Neural progenitor cell (in vitro differentiated cells): Measurements from ENCODE around the gene POTEG. TPM values are rescaled to one million over a fixed set of nuclear protein-coding genes. Genes with fewer than 3 reads are reported as not detected.
"Not testable (repeated sequence)": the region's sequence is repeated elsewhere in the genome, so short reads cannot be mapped to it uniquely, and the experiment has no call there.

Experiments used
- DNase-seq: peaks from one replicate; pipeline ENCODE4 v3.0.0-alpha.2; 2016; ENCODE audit warnings: low spot score
- H2AFZ ChIP-seq: fragments of 200-600 bp; sonication (generic); replicated peaks from 2 replicates; pipeline ENCODE4 v1.6.1; 2016; ENCODE audit warnings: antibody characterized with exemption
- H3F3A ChIP-seq: fragments of 200-600 bp; sonication (generic); 2 replicates; pipeline ENCODE4 v1.6.1; 2016; ENCODE audit warnings: antibody characterized with exemption, low read depth
- H3K27ac ChIP-seq: fragments of 200-600 bp; sonication (generic); 2 replicates; pipeline ENCODE4 v1.5.1; 2016; ENCODE audit warnings: mild to moderate bottlenecking
- H3K27me3 ChIP-seq: fragments of 200-600 bp; sonication (generic); 2 replicates; pipeline ENCODE4 v1.6.1; 2016; ENCODE audit warnings: mild to moderate bottlenecking, moderate library complexity
- H3K36me3 ChIP-seq: fragments of 200-600 bp; sonication (generic); 2 replicates; pipeline ENCODE4 v1.5.1; 2016
- H3K4me1 ChIP-seq: fragments of 200-600 bp; sonication (generic); 2 replicates; pipeline ENCODE4 v1.6.1; 2016; ENCODE audit warnings: mixed run types
- H3K4me2 ChIP-seq: fragments of 200-600 bp; sonication (generic); 2 replicates; pipeline ENCODE4 v1.6.1; 2016
- H3K4me3 ChIP-seq: fragments of 200-600 bp; sonication (generic); 2 replicates; pipeline ENCODE4 v1.5.1; 2016
- H3K79me2 ChIP-seq: fragments of 200-600 bp; sonication (generic); 2 replicates; pipeline ENCODE4 v1.6.1; 2016; ENCODE audit warnings: low read depth
- H3K9ac ChIP-seq: fragments of 200-600 bp; sonication (generic); 2 replicates; pipeline ENCODE4 v1.6.1; 2016
- H3K9me3 ChIP-seq: fragments of 200-600 bp; sonication (generic); 2 replicates; pipeline ENCODE4 v1.5.1; 2016; ENCODE audit warnings: low read depth
- H4K20me1 ChIP-seq: fragments of 200-600 bp; sonication (generic); 2 replicates; pipeline ENCODE4 v1.6.1; 2016; ENCODE audit warnings: low read depth
- H3K27ac Mint-ChIP-seq: 3 replicates; pipeline ENCODE4 v1.8.0; 2021; ENCODE audit warnings: mixed read lengths
- H3K27me3 Mint-ChIP-seq: 2 replicates; pipeline ENCODE4 v1.8.0; 2022; ENCODE audit warnings: low read depth, mild to moderate bottlenecking, inconsistent platforms, moderate library complexity, mixed read lengths; ENCODE audit not compliant: insufficient read depth
- H3K36me3 Mint-ChIP-seq: 3 replicates; pipeline ENCODE4 v1.8.0; 2021; ENCODE audit warnings: mixed read lengths
- H3K4me1 Mint-ChIP-seq: 3 replicates; pipeline ENCODE4 v1.8.0; 2021; ENCODE audit warnings: mixed read lengths
- H3K4me3 Mint-ChIP-seq: 3 replicates; pipeline ENCODE4 v1.8.0; 2021; ENCODE audit warnings: mild to moderate bottlenecking, moderate library complexity, mixed read lengths
- H3K9me3 Mint-ChIP-seq: 3 replicates; pipeline ENCODE4 v1.8.0; 2020; ENCODE audit warnings: mixed read lengths
- small RNA-seq: library from RNA; depleted of rRNA; stranded (forward); fragments of <200 nt; gene quantifications from one replicate; pipeline ENCODE3, GENCODE V24; 2015
- total RNA-seq: library from RNA; depleted of rRNA; stranded (reverse); fragments of >200 nt; gene quantifications from 2 replicates; pipeline ENCODE4 v1.2.3, GENCODE V29; 2015; ENCODE audit warnings: low replicate concordance

Gene POTEG
- total RNA-seq, 1 donor from 2014 or later = not detected

DNA sequence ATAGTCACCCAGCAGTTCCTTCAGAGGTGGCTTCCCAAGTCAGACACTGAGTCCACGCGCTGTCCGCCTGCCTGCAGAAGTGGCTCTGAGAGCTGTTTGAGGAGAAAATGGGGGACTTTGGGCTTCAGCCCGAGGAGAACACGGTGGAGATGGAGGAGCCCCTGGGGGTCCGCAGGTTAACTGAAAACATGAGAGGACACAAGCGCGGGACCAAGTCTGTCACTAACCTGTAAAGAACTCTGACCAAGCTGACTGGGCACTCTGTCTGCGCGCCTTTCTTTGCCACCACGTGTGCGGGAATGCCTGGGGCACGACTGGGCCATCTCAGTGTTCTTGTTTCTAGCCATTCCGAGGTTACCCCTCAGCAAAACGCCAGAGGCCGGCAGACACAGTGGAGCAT lies 62.4 kb downstream of the POTEG start:
- not testable (repeated sequence) for H3F3A ChIP-seq, H3K9me3 Mint-ChIP-seq, H3K27me3 Mint-ChIP-seq, H3K79me2 ChIP-seq, H3K36me3 ChIP-seq, H3K4me2 ChIP-seq, H3K9ac ChIP-seq, DNase-seq, H3K27ac ChIP-seq, H4K20me1 ChIP-seq, H3K4me3 ChIP-seq, H3K4me1 ChIP-seq, H3K36me3 Mint-ChIP-seq, H2AFZ ChIP-seq, H3K4me3 Mint-ChIP-seq, H3K4me1 Mint-ChIP-seq, H3K27me3 ChIP-seq, H3K27ac Mint-ChIP-seq, H3K9me3 ChIP-seq

DNA sequence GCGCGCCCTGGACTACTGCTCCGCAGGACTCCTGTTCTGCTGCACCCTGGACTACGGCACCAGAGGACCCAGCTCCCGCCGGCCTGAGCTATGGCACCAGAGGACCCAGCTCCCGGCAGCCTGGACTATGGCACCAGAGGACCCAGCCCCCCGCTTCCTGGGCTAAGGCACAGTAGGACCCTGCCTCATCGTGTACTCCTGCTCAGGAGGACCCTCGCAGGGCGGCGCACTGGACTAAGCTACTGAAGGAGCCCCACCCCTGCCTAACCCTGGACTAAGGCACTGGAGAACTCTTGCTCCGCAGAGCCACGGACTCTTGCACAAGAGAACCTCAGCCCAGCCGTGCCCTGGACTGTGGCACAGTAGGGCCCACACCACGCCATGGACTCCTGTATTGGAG lies 71.3 kb downstream of the POTEG start:
- not testable (repeated sequence) for H3K9me3 Mint-ChIP-seq, H3K9me3 ChIP-seq, H3K27me3 ChIP-seq, H3K27me3 Mint-ChIP-seq, H4K20me1 ChIP-seq, H3K36me3 Mint-ChIP-seq, DNase-seq, H3K4me3 ChIP-seq, H3F3A ChIP-seq, H3K4me2 ChIP-seq, H3K79me2 ChIP-seq, H3K36me3 ChIP-seq, H2AFZ ChIP-seq, H3K27ac Mint-ChIP-seq, H3K4me3 Mint-ChIP-seq, H3K4me1 Mint-ChIP-seq, H3K27ac ChIP-seq, H3K4me1 ChIP-seq, H3K9ac ChIP-seq

DNA sequence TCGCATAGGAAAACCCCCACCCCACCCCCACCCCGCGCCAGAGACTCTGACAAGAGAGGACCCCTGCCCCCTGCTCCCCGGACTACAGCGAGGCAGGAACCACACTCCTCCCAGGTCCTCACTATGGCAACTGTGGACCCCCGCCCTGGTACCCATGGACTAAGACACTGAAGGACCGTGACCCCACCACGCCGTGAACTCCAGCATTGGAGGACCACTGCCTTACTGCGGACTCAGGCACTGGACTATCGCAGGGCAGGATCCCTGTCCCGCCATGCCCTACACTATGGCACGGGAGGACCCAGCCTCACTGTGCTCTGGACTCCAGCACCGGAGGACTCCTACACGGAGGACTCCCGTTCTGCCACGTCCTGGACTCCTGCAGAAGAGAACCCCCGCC lies 71.8 kb downstream of the POTEG start:
- not testable (repeated sequence) for H4K20me1 ChIP-seq, H3K9me3 ChIP-seq, H3K27me3 Mint-ChIP-seq, H3K9ac ChIP-seq, DNase-seq, H3K27me3 ChIP-seq, H3K4me3 Mint-ChIP-seq, H3K79me2 ChIP-seq, H3K4me3 ChIP-seq, H3K4me1 Mint-ChIP-seq, H3K9me3 Mint-ChIP-seq, H2AFZ ChIP-seq, H3K36me3 Mint-ChIP-seq, H3K4me1 ChIP-seq, H3K27ac Mint-ChIP-seq, H3K4me2 ChIP-seq, H3K27ac ChIP-seq, H3F3A ChIP-seq, H3K36me3 ChIP-seq

DNA sequence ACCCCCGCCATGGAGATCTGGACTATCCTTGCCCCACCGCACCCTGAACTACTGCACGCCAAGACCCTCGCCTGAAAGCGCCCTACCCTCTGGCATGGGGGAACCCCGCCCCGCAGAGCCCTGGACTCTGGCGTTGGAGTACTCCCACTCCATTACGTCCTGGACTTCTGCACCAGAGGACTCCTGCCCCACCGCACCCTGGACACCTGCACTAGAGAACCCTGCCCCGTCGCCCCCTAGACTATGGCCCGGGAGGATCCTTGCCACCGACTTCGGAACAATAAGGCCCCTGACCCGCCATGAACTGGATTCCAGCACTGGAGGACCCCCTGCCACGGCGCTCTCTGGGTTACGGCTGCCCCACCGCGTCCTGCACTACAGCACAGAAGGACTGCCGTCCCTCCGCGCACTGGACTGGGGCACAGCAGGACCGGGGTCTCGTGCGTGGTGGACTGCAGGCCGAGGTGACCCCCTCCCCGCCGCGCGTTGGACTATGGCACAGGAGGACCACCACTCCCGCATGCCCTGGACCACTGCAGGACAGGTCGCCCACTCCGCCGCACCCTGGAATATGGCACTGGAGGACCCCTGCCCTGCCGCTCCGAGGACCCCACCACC lies 72.4 kb downstream of the POTEG start:
- H3K4me3 ChIP-seq, H2AFZ ChIP-seq, H3K27ac Mint-ChIP-seq, H3K4me2 ChIP-seq, H3K9me3 ChIP-seq, H3K36me3 Mint-ChIP-seq, H3K4me1 ChIP-seq, H4K20me1 ChIP-seq, H3K9ac ChIP-seq, H3K4me1 Mint-ChIP-seq, H3K79me2 ChIP-seq, H3K4me3 Mint-ChIP-seq, H3K27ac ChIP-seq, H3K36me3 ChIP-seq, H3K27me3 Mint-ChIP-seq, H3K9me3 Mint-ChIP-seq, H3F3A ChIP-seq, DNase-seq, H3K27me3 ChIP-seq: not testable (repeated sequence)

DNA sequence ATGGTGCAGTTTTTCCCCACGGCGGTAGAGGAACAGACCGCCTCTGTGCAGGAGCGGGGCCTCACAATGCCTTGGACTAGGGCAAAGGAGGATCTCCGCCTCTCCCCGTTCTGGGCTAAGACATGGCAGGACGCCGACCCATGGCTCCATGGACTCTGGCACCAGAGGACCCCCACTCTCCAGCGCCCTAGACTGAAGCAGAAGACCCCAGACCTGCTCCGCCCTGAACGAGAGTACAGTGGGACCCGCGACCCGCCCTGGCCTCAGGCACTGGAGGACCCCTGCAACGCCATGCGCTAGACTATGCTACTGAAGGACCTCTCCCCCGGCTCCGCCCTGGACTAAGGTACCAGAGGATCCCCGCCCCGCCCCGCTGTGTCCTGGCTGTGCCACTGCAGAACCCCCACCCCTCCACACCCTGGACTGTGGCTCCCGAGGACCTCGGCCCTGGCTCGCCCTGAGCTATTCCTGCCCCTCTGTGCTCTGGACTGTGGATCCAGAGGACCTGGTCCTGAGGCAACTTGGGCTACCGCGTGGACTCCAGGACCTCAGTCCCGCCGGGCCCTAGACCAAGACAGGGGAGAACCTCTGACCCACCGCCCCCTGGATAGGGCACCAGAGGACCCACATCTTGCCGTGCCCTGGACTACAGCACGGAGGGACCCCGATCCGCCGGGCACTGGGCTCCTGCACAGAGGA lies 73.1 kb downstream of the POTEG start:
- not testable (repeated sequence) for H3K36me3 Mint-ChIP-seq, DNase-seq, H3F3A ChIP-seq, H3K9me3 ChIP-seq, H3K4me1 ChIP-seq, H4K20me1 ChIP-seq, H3K4me3 ChIP-seq, H2AFZ ChIP-seq, H3K27ac ChIP-seq, H3K9ac ChIP-seq, H3K36me3 ChIP-seq, H3K27ac Mint-ChIP-seq, H3K79me2 ChIP-seq, H3K27me3 ChIP-seq, H3K4me2 ChIP-seq, H3K9me3 Mint-ChIP-seq, H3K4me1 Mint-ChIP-seq, H3K4me3 Mint-ChIP-seq, H3K27me3 Mint-ChIP-seq

Small RNAs within 50 kb of the gene (small RNA-seq; reads per million reads assigned to genes)
- gene RNU6-1268P = not detected
